ENCODE measurements around the gene ADARB2.

Gene ADARB2

DNA sequence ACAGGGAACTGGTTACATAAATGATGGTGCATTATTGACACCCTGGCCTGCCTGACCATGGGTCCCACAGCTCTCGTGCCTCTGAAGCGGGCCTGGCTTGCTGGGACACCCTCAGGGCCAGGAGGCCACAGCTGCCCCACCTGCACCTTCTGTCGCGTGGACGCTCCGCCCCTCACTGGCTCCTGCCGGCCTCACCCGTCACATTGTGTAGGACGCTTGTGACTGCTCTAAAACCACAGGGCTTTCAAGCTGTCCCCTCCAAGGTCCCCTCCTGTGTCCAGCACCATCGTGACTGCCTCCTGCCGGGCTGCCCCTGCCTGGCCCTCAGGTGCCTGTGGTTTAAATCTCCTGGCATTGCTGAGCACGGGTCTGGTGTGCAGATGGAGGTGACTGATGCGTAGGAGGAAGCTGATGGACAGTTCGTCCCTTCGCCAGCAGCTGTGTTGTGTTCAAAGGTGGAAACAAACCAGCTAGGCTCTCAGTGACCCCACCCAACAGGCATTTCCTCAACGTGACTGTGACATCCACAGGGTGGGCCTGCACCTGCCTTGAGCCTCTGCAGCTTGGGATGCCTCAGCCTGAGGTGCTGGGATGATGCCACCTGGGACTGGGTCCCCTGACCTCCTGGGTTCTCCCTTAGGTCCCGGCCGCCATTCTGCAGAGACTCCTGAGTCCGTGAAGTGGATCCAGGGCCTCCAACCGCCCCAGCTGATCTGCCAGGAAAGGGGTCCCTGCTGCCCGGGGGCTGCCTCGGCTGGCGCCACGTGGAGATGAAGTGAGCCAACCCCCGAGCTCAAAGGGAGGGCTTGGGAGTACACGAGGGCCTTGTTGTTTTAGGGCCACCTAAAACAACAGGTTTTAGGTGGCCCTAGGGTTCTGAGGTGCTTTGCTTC lies 532.6 kb downstream of the ADARB2 start:
- Histone ChIP-seq H3K4me1 (ENCODE audit: insufficient read depth, low read length) (no peaks in the 10 kb centered on the region), H3K9ac (ENCODE audit: low read depth, low read length) (no peak overlapping the region), H3K36me3 (ENCODE audit: insufficient read depth, low read length) (no peaks in the 10 kb centered on the region), H3K9me3 (ENCODE audit: control insufficient read depth, insufficient read depth, low read length) (no peaks in the 10 kb centered on the region)

DNA sequence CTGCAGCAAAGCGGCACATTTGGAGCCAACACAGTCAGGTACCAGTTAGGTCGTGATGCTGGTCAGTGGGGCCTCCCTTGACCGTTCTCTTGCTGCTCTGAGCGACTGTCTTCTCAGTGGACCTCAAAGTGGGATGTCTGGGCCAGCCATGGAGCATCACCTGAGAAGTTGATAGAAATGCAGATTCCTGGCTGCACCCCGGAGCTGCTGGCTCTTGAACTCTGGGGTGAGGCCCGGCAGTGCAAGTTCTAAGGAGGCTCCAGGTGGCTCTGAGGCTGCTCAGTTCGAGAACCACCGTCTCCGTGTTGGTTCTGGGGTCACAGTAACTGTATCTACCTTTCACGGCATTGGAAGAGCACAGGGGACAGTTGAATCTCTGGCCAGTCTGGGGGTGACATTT lies 533.6 kb downstream of the ADARB2 start:
- H3K4me1 ChIP-seq (ENCODE audit: insufficient read depth, low read length): peaks cover 2% of the 10 kb centered on the region
- H3K9ac ChIP-seq (ENCODE audit: low read depth, low read length): no peak overlapping the region
- H3K36me3 ChIP-seq (ENCODE audit: insufficient read depth, low read length): no peaks in the 10 kb centered on the region
- H3K9me3 ChIP-seq (ENCODE audit: control insufficient read depth, insufficient read depth, low read length): no peaks in the 10 kb centered on the region

DNA sequence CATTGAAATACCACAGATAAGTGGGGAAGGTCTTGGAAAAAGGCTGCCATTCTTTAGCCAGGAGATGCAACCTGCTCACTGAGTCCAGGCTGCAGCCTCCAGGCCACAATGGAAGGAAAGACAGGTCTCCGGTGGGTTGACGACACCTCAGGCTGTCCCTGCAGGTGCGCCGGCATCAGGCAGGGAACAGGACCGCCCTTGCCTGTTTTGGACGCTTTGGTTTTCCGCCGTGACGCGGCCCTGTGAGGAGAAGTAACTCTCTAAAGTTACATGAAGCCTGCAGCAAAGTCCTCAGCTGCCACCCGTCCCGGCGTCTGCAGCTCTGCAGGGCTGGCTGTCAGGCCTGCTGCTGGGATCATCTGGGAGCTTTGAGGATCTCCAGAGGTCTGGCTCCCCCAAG lies 534.1 kb downstream of the ADARB2 start:
- H3K4me1 ChIP-seq (ENCODE audit: insufficient read depth, low read length): peaks cover 7% of the 10 kb centered on the region
- no peaks in the 10 kb centered on the region for H3K36me3 ChIP-seq (ENCODE audit: insufficient read depth, low read length)
- H3K9ac ChIP-seq (ENCODE audit: low read depth, low read length): no peak overlapping the region
- no peaks in the 10 kb centered on the region for H3K9me3 ChIP-seq (ENCODE audit: control insufficient read depth, insufficient read depth, low read length)

DNA sequence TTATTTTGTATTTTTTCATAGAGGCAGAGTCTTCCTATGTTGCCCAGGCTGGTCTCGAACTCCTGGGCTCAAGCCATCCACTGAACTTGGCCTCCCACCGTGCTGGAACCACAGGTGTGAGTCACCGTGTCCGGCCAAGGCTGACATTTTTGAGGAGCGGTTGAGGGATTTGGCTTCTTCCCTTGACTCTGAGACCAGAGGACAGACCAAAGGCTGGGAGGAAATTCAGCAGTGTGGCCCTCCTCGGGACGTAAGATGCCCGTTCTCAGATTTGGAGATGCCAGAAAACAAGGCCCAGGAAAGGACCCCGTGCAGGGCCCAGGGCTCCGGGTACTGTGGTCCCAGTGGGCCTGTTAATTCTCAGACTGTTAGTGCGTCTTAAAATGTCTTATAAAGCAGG lies 535.0 kb downstream of the ADARB2 start:
- Histone ChIP-seq H3K9me3 (ENCODE audit: control insufficient read depth, insufficient read depth, low read length) (no peaks in the 10 kb centered on the region), H3K4me1 (ENCODE audit: insufficient read depth, low read length) (peaks cover 7% of the 10 kb centered on the region), H3K36me3 (ENCODE audit: insufficient read depth, low read length) (no peaks in the 10 kb centered on the region), H3K9ac (ENCODE audit: low read depth, low read length) (no peak overlapping the region)

DNA sequence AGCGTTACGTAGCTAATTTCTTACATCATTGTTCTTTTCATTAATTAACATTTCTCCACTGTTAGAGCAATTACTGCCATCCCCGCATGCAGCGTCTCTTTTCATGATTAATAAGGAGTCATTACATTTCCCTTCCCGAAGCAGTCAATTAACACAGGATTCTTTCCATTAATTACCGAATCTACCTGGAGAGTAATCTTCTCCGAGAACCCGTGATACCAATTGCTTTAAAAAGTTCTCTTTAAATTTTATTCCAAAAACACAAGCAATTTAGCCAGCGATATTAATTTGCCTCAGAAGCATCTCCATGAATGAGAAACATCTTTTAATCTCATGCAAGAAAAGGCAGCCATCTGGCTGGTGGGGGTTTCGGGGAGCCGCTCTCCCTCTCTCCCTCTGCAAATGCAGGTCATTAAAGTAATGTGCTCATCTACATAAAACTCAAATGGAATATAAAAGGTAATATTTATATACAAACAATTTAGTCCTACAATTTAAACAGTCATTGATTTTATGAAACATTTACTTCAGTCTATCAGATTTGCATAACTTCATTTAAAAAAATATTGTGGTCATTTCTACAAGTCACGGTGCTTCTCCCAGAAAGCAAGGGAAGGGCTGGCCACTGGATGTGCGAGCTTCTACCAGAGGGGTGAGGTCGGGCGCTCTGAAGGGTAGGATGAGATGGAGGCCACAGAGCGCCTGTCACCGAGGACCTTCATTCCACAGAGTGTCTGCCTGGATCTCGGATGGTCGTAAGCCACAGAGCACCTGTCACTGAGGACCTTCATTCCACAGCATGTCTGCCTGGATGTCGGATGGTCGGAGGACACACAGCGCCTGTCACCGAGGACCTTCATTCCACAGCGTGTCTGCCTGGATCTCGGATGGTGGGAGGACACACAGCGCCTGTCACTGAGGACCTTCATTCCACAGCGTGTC lies 536.2 kb downstream of the ADARB2 start:
- H3K4me1 ChIP-seq (ENCODE audit: insufficient read depth, low read length): peaks cover 7% of the 10 kb centered on the region
- no peaks in the 10 kb centered on the region for H3K9me3 ChIP-seq (ENCODE audit: control insufficient read depth, insufficient read depth, low read length)
- no peak overlapping the region for H3K9ac ChIP-seq (ENCODE audit: low read depth, low read length)
- H3K36me3 ChIP-seq (ENCODE audit: insufficient read depth, low read length): no peaks in the 10 kb centered on the region

DNA sequence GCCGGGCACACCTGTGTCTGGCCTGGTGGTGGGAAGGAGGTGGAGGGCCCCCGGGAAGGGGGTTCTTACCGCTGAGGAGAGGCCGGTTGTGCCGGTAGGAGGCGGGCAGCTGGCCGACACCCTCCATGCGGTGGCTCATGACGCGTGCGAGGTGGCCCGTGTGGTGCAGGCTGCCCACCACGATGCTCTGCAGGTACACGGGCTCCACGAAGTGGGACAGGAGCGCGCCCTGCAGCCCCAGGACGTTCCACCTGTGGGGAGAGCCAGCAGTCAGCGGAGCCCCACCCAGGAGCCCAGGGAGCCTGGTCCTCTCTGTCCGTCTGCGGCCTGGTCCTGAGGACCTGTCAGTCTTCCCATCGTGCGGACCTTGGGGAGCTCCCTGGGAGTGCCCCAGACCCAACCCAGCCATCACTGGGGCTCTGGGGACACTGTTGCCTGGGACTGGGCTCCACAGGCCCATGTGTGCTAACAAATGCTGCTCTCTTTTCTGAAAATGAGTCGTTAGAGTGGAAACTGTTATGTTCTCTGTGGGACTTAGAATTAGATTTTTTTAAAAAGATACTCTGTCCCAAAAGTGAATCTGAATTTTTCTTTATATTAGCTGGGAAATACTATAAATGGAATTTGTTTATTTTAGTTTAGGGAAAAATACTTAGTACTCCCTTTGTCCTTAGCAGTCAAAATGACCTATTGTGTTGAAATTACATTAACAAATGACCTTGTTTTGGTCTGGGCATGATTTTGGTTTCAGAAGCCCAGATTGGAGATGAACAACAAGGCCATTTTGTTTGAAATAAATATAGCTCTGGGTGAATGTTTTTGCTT lies 537.2 kb downstream of the ADARB2 start:
- Histone ChIP-seq H3K4me1 (ENCODE audit: insufficient read depth, low read length) (peaks cover 7% of the 10 kb centered on the region), H3K36me3 (ENCODE audit: insufficient read depth, low read length) (no peaks in the 10 kb centered on the region), H3K9ac (ENCODE audit: low read depth, low read length) (no peak overlapping the region), H3K9me3 (ENCODE audit: control insufficient read depth, insufficient read depth, low read length) (no peaks in the 10 kb centered on the region)

DNA sequence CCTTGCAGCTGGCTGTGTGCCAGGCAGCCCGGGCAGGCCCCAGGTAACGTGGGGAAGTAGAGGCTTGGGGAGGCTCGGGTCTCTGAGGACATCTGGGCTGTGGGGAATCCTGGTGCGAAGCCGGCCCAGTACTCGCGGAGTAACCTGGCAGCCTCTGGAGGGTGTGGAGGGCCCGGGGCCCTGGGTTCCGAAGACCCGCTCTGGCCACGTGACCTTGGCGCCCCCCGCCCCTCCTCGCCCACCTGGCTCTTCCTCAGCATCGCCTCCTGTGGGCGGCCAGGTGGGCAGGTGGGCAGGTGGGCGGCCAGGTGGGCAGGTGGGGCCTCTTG lies 538.0 kb downstream of the ADARB2 start:
- Histone ChIP-seq H3K36me3 (ENCODE audit: insufficient read depth, low read length) (no peaks in the 10 kb centered on the region), H3K4me1 (ENCODE audit: insufficient read depth, low read length) (peaks cover 7% of the 10 kb centered on the region), H3K9ac (ENCODE audit: low read depth, low read length) (no peak overlapping the region), H3K9me3 (ENCODE audit: control insufficient read depth, insufficient read depth, low read length) (no peaks in the 10 kb centered on the region)

DNA sequence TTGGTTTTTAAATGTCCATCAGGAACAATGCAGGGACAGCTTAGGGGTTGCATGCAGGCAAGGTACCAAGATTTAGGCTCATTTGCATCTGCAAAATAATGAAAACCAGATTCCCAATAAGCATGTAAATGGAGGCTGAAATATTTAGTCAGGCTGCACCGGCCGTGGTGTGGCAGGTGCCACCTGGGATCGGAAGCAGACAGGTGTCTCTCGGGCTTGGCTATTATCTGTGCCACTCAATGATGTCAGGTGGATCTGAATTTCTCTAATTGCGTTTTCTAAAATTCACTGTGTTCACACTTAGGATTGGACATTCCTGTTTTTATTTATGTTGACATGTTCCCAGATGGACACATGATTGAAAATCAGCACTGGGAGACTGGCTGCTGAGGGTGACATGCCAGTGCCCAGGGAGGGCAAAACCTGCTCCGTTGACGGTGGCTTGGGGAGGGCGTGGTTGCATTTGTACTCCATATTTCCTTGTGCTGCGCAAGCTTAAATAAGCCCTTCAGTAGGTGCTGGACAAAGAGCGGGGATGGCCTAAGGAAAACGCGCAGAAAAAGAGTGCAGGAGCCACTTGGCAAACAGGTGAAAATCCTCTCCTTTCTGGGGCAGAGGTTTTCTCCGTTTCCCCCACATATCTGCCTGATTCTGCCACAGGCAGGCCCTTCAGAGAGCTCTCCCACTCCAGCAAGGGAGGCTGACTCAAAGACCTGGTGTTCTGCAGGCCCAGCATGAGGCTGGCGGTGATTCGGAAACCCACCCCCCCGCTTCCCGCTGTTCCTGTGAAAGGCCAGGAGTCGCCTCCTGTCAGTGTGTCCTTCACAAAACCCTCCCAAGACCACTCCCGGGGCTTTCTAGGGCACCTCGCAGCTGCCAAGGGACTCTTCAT lies 538.6 kb downstream of the ADARB2 start:
- Histone ChIP-seq H3K9ac (ENCODE audit: low read depth, low read length) (no peak overlapping the region), H3K36me3 (ENCODE audit: insufficient read depth, low read length) (no peaks in the 10 kb centered on the region), H3K4me1 (ENCODE audit: insufficient read depth, low read length) (peaks cover 7% of the 10 kb centered on the region), H3K9me3 (ENCODE audit: control insufficient read depth, insufficient read depth, low read length) (no peaks in the 10 kb centered on the region)

DNA sequence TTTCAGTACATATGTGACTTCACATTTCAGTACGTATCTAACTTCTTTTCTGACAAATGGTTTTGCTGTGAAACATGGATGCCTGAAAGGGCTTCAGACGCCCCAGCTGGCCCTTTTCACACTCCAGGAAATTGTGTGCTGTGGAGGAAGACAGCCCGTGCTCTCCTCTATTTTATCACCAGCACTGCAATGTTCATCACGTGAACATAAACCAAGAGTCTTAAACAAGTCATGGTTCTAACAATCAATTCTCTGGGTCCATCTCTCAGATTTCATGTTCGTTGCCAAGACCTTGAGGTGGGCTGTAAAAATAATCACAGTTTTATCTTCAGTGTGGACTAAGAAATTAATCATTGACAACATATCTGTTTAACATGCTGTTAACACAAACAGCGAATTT lies 539.9 kb downstream of the ADARB2 start:
- Histone ChIP-seq H3K36me3 (ENCODE audit: insufficient read depth, low read length) (no peaks in the 10 kb centered on the region), H3K9me3 (ENCODE audit: control insufficient read depth, insufficient read depth, low read length) (no peaks in the 10 kb centered on the region), H3K4me1 (ENCODE audit: insufficient read depth, low read length) (peaks cover 7% of the 10 kb centered on the region), H3K9ac (ENCODE audit: low read depth, low read length) (no peak overlapping the region)

DNA sequence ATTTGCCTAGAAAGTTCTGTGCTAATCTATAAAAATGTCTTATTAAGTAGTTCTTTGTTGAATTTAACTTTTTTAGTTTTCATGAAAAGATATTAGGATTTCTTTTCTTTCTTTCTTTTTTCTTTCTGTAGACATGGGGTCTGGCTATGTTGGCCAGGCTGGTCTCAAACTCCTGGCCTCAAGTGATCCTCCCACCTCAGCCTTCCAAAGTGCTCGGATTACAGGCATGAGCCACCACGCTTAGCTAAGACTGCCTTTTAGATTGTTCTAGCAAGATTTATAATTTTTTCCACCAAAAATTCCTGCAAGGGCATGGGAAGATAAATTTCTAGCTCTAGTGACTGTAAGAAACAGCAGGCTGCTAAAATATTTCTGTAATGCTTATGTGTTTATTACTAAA lies 540.7 kb downstream of the ADARB2 start:
- H3K4me1 ChIP-seq (ENCODE audit: insufficient read depth, low read length): peaks cover 7% of the 10 kb centered on the region
- H3K9ac ChIP-seq (ENCODE audit: low read depth, low read length): no peak overlapping the region
- no peaks in the 10 kb centered on the region for H3K9me3 ChIP-seq (ENCODE audit: control insufficient read depth, insufficient read depth, low read length)
- H3K36me3 ChIP-seq (ENCODE audit: insufficient read depth, low read length): no peaks in the 10 kb centered on the region

DNA sequence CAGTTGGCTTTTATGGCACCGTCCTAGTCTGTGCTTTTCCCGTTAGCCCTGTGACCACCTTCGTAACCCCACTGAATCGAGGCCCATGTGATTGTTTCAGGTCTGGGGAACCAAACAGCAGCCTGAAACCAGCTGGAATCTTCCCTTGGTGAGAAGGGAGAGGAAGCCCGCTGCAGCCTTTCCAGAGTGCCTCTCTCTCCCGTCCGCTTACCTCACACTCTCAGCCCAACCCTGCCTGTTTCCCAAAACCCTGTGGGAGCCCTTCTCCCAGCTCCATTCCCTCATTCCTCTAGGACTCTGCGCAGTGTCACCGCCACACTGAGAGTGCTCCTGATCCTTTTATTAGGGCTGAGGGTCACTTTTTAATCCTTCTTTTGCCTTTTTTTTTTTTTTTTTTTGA lies 541.5 kb downstream of the ADARB2 start:
- H3K9me3 ChIP-seq (ENCODE audit: control insufficient read depth, insufficient read depth, low read length): no peaks in the 10 kb centered on the region
- peaks cover 7% of the 10 kb centered on the region for H3K4me1 ChIP-seq (ENCODE audit: insufficient read depth, low read length)
- no peaks in the 10 kb centered on the region for H3K36me3 ChIP-seq (ENCODE audit: insufficient read depth, low read length)
- H3K9ac ChIP-seq (ENCODE audit: low read depth, low read length): no peak overlapping the region; the same call in 1 of the 2 replicates

DNA sequence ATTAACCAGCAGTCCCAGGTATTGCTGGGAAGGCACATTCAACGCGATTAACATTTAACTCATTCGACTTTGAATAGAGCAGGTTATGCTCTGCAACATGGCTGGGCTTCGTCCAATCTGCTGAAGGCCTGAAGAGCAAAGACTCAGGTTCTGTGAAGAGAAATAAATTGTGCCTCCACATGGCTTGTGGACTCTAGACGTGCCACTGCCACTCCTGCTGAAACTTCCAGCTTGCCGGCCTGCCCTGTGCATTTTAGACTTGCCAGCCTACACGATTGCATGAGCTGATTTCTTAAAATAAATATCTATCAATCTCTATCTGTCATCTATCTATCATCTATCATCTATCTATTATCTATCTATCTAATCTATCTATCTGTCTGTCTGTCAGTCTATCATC lies 543.2 kb downstream of the ADARB2 start:
- H3K9me3 ChIP-seq (ENCODE audit: control insufficient read depth, insufficient read depth, low read length): no peaks in the 10 kb centered on the region
- peaks cover 7% of the 10 kb centered on the region for H3K4me1 ChIP-seq (ENCODE audit: insufficient read depth, low read length)
- H3K9ac ChIP-seq (ENCODE audit: low read depth, low read length): no peak overlapping the region
- H3K36me3 ChIP-seq (ENCODE audit: insufficient read depth, low read length): no peaks in the 10 kb centered on the region

DNA sequence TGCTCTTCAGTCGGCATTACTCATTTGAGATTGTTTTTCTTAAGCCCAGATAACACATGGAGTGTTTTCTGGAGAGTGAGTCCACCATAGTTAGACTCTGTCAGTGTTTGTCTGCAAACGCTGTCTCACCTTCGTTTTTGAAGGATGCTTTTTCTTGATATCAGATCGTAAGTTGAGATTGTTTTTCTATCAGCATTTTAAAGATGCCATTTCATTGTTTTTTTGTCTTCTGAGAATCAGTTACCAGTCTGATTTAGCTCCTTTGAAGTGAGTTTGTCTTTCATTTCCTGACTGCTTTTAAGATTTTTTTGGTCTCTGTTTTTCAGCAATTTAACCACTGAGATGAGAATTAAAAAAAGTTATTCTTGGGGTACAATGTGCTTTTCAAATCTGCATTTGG lies 543.8 kb downstream of the ADARB2 start:
- H3K36me3 ChIP-seq (ENCODE audit: insufficient read depth, low read length): no peaks in the 10 kb centered on the region
- no peaks in the 10 kb centered on the region for H3K9me3 ChIP-seq (ENCODE audit: control insufficient read depth, insufficient read depth, low read length)
- no peak overlapping the region for H3K9ac ChIP-seq (ENCODE audit: low read depth, low read length)
- peaks cover 3% of the 10 kb centered on the region for H3K4me1 ChIP-seq (ENCODE audit: insufficient read depth, low read length)

Measured in ES-I3 (cell line).